HG03139 (cell line): Measurements from ENCODE around the gene KCNJ1.

ENCODE experiments used
- ATAC-seq: cut with Tn5 transposase; IDR thresholded peaks from one replicate; pipeline ENCODE4 v1.9.1; 2021; ENCODE audit not compliant: unreplicated experiment

KCNJ1 gene

DNA sequence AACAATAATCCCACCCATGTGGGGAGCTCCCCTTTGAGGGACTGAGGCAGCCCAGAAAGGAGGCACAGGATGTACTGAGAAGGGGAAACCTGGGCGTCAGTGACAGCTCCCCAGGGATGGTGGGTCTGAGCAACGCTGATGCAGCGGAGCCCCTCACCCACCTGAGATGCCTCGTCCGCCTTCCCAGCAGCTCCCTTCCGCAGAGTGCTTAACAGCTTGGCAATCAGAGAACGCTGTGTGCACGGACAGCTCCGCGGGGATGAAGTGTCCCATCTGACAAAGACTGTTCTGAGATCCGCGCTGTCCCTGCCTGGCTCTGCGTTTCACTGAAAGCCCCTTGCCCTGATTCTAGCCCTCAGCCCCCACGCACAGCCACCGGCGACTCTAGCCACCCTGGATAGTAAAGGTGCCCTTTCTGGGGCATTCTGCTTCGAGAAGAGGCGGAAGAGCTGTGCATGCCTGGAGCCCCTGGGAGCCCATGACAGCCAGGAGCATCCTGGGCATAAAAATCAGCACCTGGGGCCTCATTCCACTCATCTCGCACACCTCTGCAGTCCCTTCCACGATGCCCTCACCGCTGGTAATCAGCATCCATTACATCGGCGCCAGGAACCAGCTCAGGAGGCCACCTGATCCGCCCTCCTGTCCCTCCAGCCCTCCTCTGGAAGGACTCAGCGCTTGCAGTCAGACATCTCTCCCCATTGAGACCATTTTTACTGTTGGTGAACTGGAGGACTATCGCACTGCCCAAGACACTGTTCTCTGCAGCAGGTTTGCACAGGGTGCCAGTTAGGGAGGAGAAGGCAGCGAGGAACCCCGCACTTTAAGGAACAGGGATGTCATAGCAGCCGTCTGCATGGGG, 34.8 kb upstream of the KCNJ1 start:
- no peak for ATAC-seq

- no peak for ATAC-seq
Measured at GRCh38 chr11:128900468-128900867, 33.4 kb upstream of the KCNJ1 start.

- no peak for ATAC-seq
Measured at GRCh38 chr11:128898580-128899344, 31.7 kb upstream of the KCNJ1 start.

DNA sequence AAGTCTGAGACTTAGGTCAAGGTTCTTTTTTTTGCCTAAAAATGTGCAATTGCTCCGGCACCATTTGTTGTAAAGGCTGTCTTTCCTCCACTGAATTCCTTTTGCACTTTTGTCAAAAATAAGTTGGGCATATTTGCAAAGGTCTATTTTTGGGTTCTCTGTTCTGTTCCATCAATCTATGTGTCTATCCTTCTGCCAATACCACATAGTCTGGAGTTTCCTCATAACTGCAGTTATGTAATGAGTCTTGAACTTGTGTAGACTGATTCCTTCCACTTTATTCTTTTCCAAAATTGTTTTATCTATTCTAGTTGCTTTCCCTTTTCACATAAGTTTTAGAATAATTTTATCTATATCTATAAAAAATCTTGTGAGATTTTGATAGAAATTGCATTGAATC, 30.7 kb upstream of the KCNJ1 start:
- no peak for ATAC-seq

GRCh38 chr11:128896356-128896755, 29.3 kb upstream of the KCNJ1 start:
- ATAC-seq: no peak

- ATAC-seq: no peak
Measured at GRCh38 chr11:128895526-128895925, 28.4 kb upstream of the KCNJ1 start.

DNA sequence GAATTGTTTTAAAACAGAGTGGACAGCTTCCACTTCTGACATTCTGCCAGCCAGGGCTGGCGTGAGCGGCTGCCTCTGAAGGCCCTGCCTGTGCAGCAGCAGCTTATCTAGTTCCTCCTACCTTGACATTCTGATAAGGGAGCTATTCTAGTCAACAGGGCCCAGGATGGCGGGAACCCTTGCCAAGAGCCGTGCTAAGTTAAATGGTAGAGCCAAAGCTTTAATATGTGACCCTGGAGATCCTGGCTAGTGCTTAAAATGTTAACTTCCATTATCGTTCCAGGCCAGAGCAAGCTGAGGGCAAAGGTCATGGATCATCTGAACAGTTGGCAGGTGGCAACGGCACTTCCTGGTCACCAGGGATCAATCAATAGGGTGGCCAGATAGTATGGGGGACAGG, 27.6 kb upstream of the KCNJ1 start:
- no peak for ATAC-seq

- ATAC-seq: no peak
Measured at GRCh38 chr11:128894286-128894681, 27.2 kb upstream of the KCNJ1 start.

- peak; percentile 67 for ATAC-seq
Measured at GRCh38 chr11:128893578-128894285, 26.6 kb upstream of the KCNJ1 start.

- ATAC-seq: no peak
Measured at GRCh38 chr11:128892866-128893565, 25.9 kb upstream of the KCNJ1 start.

- ATAC-seq: no peak
Measured at GRCh38 chr11:128891913-128892398, 24.9 kb upstream of the KCNJ1 start.

DNA sequence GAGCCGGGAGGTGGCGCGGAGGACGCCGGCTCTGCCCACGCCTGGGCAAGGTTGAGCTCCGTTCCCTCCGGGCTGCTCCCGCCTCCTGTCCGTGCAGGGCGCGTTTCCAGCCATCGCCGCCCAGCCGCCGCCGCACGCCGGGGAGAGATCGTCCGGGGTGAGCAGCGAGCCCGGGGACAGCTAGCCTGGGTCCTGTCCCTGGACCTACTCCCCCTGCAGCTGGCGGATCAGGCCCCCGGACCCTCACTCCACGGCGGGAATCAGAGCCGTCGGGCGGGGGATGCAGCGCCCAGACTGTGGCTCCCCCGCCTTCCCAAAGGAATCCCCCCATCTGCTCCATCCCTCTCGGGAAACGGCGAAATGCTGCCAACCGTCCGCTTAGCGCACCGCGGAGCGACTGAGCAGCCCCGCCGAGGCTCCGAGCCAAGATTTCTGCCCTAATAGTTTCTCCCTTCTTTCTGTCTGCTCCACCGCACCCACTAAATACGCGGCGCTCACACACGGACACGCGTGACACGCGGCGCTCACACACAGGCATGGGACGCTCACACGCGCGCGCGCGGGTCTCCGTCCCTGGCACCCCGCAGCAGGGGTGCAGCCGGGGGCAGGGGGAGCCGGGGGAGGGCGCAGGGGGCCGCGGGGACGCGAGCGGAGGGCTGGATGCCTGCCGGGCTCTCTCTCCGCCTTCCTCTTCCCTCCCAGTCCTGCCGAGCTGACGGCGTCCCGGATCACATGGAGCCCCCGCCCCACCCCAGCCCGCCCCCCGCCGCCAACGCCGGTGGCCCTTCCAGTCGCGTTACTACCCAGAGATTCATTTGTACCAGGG, 23.7 kb upstream of the KCNJ1 start, which contains the start of gene KCNJ5:
KCNJ5 (plus strand) TSS at position 814 of the 826 bp plus-strand sequence. CDS start 19,918 bp downstream, outside the sequence.
- ATAC-seq: no peak

- ATAC-seq: no peak
Measured at GRCh38 chr11:128890216-128890542, 23.1 kb upstream of the KCNJ1 start.

DNA sequence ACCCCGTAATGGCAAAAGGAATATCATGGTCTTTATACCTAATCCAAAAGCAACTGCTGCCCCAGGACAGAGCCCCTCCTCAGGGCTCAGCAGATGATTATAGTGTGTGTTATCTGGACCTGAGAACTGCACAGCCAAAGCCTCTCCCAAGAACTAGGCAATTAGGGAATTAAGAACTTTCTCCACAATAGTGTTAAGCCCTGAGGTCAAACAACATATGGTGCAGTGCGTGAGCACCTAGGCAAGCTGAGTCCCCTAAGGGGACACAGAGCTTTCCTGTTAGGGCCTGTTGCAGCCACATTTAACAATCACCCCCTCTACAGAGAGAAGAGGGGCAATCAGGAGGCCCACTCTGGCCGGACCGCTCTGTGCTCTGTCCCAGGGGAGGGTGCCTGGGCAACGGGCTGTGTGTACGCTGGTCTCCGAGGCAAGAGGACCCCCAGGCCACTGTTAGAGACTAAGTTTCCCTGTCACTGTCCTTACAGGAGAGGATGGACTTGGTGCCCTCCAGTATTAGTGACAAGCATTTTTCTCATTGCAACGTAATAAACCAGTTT, 22.6 kb upstream of the KCNJ1 start:
- ATAC-seq: no peak

GRCh38 chr11:128888034-128888985, 21.2 kb upstream of the KCNJ1 start:
- no peak for ATAC-seq

DNA sequence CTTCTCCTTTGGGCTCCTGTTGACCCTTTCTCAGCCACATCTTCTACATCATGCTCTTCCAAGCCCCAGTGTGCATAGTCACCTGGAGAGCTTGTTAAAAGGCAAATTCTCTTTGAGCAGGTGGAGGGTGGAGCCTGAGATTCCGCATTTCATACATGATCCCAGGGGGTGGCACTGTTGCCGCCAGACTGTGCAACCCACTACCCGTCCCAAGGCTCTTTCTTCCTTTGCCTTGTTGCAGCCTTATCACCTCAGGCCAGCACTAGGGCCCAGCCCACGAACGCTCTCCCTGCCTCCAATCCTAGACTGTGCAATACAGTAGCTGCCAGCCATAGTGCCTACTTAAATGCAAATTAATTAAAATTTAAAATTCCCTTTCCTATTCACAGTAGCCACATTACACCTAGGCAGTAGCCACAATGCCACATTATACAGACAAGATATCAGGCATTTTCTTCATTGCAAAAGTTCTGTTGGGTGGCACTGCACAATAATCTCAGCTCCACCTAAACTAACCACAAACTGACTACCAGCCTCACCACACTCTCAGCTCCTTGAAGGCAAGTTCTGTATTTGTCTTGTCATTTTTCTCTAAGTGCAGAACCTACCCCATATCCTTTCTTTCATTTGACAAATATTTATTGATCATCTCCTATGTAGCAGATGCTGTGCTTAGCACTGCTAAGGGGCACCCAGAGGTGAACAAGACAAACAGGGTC, 19.5 kb upstream of the KCNJ1 start:
- ATAC-seq: no peak

GRCh38 chr11:128884703-128885338, 17.7 kb upstream of the KCNJ1 start:
- ATAC-seq: peak; percentile 88
